Endothelial cell of umbilical vein (primary cell): ENCODE measurements around the gene BARD1.

Experiments
- CTCF ChIP-seq, 2 donors: IDR thresholded peaks; 1 replicate in 1 of 2; 2 replicates in 1 of 2; pipeline ENCODE4 v1.5.1; 2011; ENCODE audit warnings: low read length in 2 of 2, mild to moderate bottlenecking in 2 of 2, moderate library complexity in 2 of 2, control low read depth in 1 of 2, inconsistent platforms in 1 of 2, low read depth in 1 of 2; ENCODE audit not compliant: insufficient read depth in 1 of 2; ENCODE audit errors: extremely low read depth in 1 of 2
- EZH2 ChIP-seq: IDR thresholded peaks from 2 replicates; pipeline ENCODE4 v1.6.1; 2012; ENCODE audit warnings: borderline replicate concordance, low read depth, mild to moderate bottlenecking, moderate library complexity, low read length, inconsistent platforms; ENCODE audit not compliant: severe bottlenecking
- GATA2 ChIP-seq: IDR thresholded peaks from 2 replicates; pipeline ENCODE4 v1.7.0; 2011; ENCODE audit warnings: low read depth, mild to moderate bottlenecking, moderate library complexity, mixed read lengths, low read length; ENCODE audit not compliant: insufficient read length, insufficient read depth
- MAX ChIP-seq: IDR thresholded peaks from 2 replicates; pipeline ENCODE4 v1.6.1; 2011; ENCODE audit not compliant: insufficient read depth, insufficient read length
- MYC ChIP-seq: IDR thresholded peaks from one replicate; pipeline ENCODE4 v1.6.1; 2011; ENCODE audit warnings: mild to moderate bottlenecking, low read depth, low read length
- POLR2A ChIP-seq: IDR thresholded peaks from 2 replicates; pipeline ENCODE4 v1.6.1; 2012; ENCODE audit warnings: low read depth, mild to moderate bottlenecking, control low read depth, low read length

GRCh38 chr2:214713080-214713830 lies 96.2 kb downstream of the BARD1 start:
- no peak for TF ChIP-seq CTCF (IDR thresholded peaks at IDR 0.05; ENCODE audit: extremely low read depth in 1 of 2, insufficient read depth in 1 of 2, low read depth in 1 of 2, low read length in 2 of 2)
- no peak for TF ChIP-seq MAX
- TF ChIP-seq MYC = no peak
- TF ChIP-seq EZH2 = no peak
- no peak for TF ChIP-seq GATA2
- TF ChIP-seq POLR2A = no peak
